AG10803 (cell line): ENCODE data around the gene SHPK.
A peak's percentile ranks its signal among the peaks of the same experiment; 100 is the strongest.

ENCODE experiments used
- DNase-seq: peaks from one replicate; pipeline ENCODE4 v3.0.0; 2010; ENCODE audit warnings: low read depth
- H3K4me3 ChIP-seq: 2 replicates; pipeline ENCODE4 v1.5.1; 2011; ENCODE audit warnings: mild to moderate bottlenecking, low read length, control low read depth
- CTCF ChIP-seq: conservative IDR thresholded peaks from 2 replicates; pipeline ENCODE4 v1.5.1; 2011; ENCODE audit warnings: mild to moderate bottlenecking, low read length, control low read depth, inconsistent platforms

The SHPK gene

GRCh38 chr17:3626831-3627768 is 8.9 kb downstream of the SHPK start:
- DNase-seq = peak; percentile 16
- TF ChIP-seq CTCF = no peak
- no peak overlapping the region for H3K4me3 ChIP-seq

- H3K4me3 ChIP-seq = no peak overlapping the region
- TF ChIP-seq CTCF = no peak
- DNase-seq = no peak
These were observed 13.0 kb downstream of the SHPK start for GRCh38 chr17:3622977-3623594.

GRCh38 chr17:3621146-3621720 is 14.8 kb downstream of the SHPK start:
- no peak overlapping the region for H3K4me3 ChIP-seq
- TF ChIP-seq CTCF = no peak
- DNase-seq = no peak

GRCh38 chr17:3615160-3615870 is 20.7 kb downstream of the SHPK start:
- no peak for DNase-seq
- no peak for TF ChIP-seq CTCF
- no peak overlapping the region for H3K4me3 ChIP-seq

GRCh38 chr17:3613124-3613523 is 22.9 kb downstream of the SHPK start:
- no peak for TF ChIP-seq CTCF
- H3K4me3 ChIP-seq = no peak overlapping the region
- no peak for DNase-seq

GRCh38 chr17:3610523-3610922 is 25.5 kb downstream of the SHPK start:
- TF ChIP-seq CTCF = no peak
- H3K4me3 ChIP-seq = no peak overlapping the region

More at GRCh38 chr17:3610523-3610922, 25.5 kb downstream of the SHPK start:
- no peak for DNase-seq
